22Rv1 (cell line): ENCODE data around the gene ELOVL5.
"Not testable (repeated sequence)": the region's sequence is repeated elsewhere in the genome, so short reads cannot be mapped to it uniquely, and the experiment has no call there.

Source experiments
- ZFX ChIP-seq: fragments of 450-650 bp; IDR thresholded peaks from 2 replicates; pipeline ENCODE4 v1.6.1; 2017; ENCODE audit warnings: antibody characterized with exemption, borderline replicate concordance
- TF ChIP-seq, protein P1 (sequence below): fragments of 450-650 bp; IDR thresholded peaks from 2 replicates; pipeline ENCODE4 v1.5.1; 2017; ENCODE audit warnings: mild to moderate bottlenecking

DNA sequence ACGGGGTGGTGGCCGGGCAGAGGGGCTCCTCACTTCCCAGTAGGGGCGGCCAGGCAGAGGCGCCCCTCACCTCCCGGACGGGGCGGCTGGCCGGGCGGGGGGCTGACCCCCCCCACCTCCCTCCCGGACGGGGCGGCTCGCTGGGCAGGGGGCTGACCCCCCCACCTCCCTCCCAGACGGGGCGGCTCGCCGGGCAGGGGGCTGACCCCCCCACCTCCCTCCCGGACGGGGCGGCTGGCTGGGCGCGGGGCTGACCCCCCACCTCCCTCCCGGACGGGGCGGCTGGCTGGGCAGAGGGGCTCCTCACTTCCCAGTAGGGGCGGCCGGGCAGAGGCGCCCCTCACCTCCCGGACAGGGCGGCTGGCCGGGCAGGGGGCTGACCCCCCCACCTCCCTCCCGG, 43.8 kb downstream of the ELOVL5 start:
- TF ChIP-seq, protein P1, sequence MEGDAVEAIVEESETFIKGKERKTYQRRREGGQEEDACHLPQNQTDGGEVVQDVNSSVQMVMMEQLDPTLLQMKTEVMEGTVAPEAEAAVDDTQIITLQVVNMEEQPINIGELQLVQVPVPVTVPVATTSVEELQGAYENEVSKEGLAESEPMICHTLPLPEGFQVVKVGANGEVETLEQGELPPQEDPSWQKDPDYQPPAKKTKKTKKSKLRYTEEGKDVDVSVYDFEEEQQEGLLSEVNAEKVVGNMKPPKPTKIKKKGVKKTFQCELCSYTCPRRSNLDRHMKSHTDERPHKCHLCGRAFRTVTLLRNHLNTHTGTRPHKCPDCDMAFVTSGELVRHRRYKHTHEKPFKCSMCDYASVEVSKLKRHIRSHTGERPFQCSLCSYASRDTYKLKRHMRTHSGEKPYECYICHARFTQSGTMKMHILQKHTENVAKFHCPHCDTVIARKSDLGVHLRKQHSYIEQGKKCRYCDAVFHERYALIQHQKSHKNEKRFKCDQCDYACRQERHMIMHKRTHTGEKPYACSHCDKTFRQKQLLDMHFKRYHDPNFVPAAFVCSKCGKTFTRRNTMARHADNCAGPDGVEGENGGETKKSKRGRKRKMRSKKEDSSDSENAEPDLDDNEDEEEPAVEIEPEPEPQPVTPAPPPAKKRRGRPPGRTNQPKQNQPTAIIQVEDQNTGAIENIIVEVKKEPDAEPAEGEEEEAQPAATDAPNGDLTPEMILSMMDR: not testable (repeated sequence)
- not testable (repeated sequence) for TF ChIP-seq ZFX
